Activated naive CD4-positive, alpha-beta T cell treated with anti-CD3 and anti-CD28 coated beads, Interleukin-2, amount 50 U/mL, for 72 hours (primary cell): Measurements from ENCODE around the gene KLF9. TPM values are rescaled to one million over a fixed set of nuclear protein-coding genes. Genes with fewer than 3 reads are reported as not detected.

ENCODE experiments used
- ATAC-seq, 2 donors: fragments of 150-1000 bp; cut with Tn5 transposase; 2 replicates each; pipeline ENCODE4 v1.10.0; 2021; ENCODE audit warnings: mild to moderate bottlenecking in 2 of 2, moderate library complexity in 2 of 2
- DNase-seq, 2 donors: peaks; one replicate each; pipeline ENCODE4 v3.0.0; 2021 to 2022; ENCODE audit warnings: low spot score in 2 of 2
- H3K27ac Mint-ChIP-seq, 2 donors: one replicate each; pipeline ENCODE4 v1.8.0; 2022; ENCODE audit warnings: mild to moderate bottlenecking in 2 of 2, mixed read lengths in 2 of 2
- H3K36me3 Mint-ChIP-seq, 2 donors: one replicate each; pipeline ENCODE4 v1.8.0; 2022; ENCODE audit warnings: mixed read lengths in 2 of 2
- H3K9me3 Mint-ChIP-seq, 2 donors: one replicate each; pipeline ENCODE4 v1.8.0; 2022; ENCODE audit warnings: mixed read lengths in 2 of 2
- total RNA-seq, 2 donors: library from RNA; stranded (reverse); gene quantifications; one replicate each; pipeline ENCODE4 v1.2.3, GENCODE V29; 2022

Gene KLF9
- total RNA-seq, 2 donors from 2014 or later: 22.6 to 25.1 TPM

- ATAC-seq (no peak), DNase-seq (no peak)
- H3K9me3 Mint-ChIP-seq: peaks cover 0 to 6% of the 10 kb centered on the region in 2 donors
- no peak overlapping the region for H3K27ac Mint-ChIP-seq
- no peaks in the 10 kb centered on the region for H3K36me3 Mint-ChIP-seq
These were observed 15.4 kb upstream of the KLF9 start for GRCh38 chr9:70429899-70430298.

DNA sequence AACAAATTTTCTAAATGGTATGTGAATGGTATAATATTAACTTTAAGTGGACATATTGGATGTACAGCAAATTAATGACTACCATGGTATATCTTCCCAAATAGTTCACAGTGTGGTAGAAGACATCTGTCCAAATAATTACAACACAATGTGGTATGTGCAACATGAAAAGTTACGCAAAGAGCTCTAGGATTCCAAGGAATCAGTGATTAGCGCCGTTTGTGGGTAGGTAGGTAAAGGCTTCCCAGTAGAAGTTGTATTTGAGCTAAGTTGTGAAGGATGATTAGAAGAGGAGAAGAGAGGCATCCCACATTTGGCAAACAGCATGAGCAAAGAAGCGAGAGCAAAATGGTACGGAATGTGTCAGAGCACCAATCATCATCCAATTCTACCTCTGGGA, 14.3 kb upstream of the KLF9 start:
- H3K9me3 Mint-ChIP-seq: peaks cover 0 to 6% of the 10 kb centered on the region in 2 donors
- H3K27ac Mint-ChIP-seq: no peak overlapping the region
- H3K36me3 Mint-ChIP-seq: no peaks in the 10 kb centered on the region
- DNase-seq (no peak), ATAC-seq (no peak)

GRCh38 chr9:70427161-70427945, 12.9 kb upstream of the KLF9 start:
- Mint-ChIP-seq H3K27ac (no peak overlapping the region), H3K36me3 (no peaks in the 10 kb centered on the region), H3K9me3 (no peaks in the 10 kb centered on the region)
- DNase-seq (no peak), ATAC-seq (no peak)

DNA sequence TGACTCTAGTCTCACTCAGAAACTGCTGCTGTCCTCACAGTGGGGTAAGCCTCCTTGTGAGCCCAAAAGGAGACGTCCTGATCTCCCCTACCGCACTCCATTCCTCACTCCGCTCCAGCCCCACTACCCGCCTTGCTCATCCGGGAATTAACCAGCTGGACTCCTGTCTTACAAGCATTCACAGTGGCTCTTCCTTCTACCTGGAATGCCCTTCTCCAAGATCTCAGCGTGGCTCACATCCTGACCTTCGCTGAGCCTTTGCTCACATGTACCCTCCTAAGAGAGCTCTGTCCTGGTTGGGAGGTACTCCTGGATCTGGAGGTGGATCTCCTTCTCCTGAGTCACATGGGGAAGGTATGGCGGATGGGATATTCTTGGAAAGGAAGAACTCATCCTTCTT, 10.7 kb upstream of the KLF9 start:
- ATAC-seq: no peak
- H3K27ac Mint-ChIP-seq: no peak overlapping the region
- no peak for DNase-seq
- H3K36me3 Mint-ChIP-seq: no peaks in the 10 kb centered on the region
- H3K9me3 Mint-ChIP-seq: no peaks in the 10 kb centered on the region

DNA sequence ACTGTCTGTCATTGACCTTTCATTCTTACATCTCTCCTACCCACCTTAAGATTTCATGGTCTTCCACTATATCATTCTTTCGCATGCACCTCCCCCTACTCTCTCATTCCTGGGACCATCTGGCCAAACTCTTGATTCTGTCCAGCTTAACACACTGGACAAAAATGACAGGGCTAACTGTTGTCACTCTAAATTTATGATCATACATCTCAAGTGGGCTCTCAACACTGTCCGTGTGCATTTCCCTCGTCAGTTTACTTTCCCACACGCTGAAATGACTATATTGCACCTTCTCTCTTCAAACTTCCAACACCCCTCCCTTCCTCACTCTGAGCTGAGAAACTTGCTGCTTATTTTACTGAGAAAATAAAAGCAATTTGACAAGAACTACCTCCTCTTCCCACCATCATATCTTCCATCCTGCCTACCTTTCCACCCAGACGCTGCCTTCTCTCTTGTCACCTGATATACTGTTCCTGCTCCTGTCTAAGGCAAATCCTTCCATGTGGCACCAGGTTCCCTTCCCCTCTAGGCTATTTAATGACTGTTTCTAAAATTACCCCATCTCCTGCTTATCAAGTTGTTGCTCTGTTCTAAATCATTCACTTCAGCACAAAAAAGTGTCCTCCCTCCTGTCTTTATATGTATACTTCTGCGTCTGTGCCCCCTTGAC, 8.1 kb upstream of the KLF9 start:
- no peaks in the 10 kb centered on the region for H3K9me3 Mint-ChIP-seq
- H3K36me3 Mint-ChIP-seq: no peaks in the 10 kb centered on the region
- no peak for ATAC-seq
- no peak for DNase-seq
- H3K27ac Mint-ChIP-seq: peak overlapping the region; percentile 2 to 3

- Mint-ChIP-seq H3K27ac (peak overlapping the region; percentile 95), H3K36me3 (no peaks in the 10 kb centered on the region)
- peak in 1 of 2 donors; percentile 22 for DNase-seq
These were observed 7.1 kb upstream of the KLF9 start for GRCh38 chr9:70421272-70422180.

GRCh38 chr9:70420441-70421271, 6.2 kb upstream of the KLF9 start:
- ATAC-seq: peak; percentile 32 to 35
- peak; percentile 60 to 81 for DNase-seq
- Mint-ChIP-seq H3K9me3 (no peaks in the 10 kb centered on the region), H3K36me3 (no peaks in the 10 kb centered on the region), H3K27ac (peak overlapping the region; percentile 95)

More at GRCh38 chr9:70421272-70422180, 7.1 kb upstream of the KLF9 start:
- H3K9me3 Mint-ChIP-seq: no peaks in the 10 kb centered on the region
- ATAC-seq: no peak

GRCh38 chr9:70419556-70420440, 5.3 kb upstream of the KLF9 start:
- no peaks in the 10 kb centered on the region for H3K9me3 Mint-ChIP-seq
- DNase-seq (peak; percentile 77 to 87), ATAC-seq (peak; percentile 63 to 66)
- H3K27ac Mint-ChIP-seq: peak overlapping the region; percentile 95 to 100
- no peaks in the 10 kb centered on the region for H3K36me3 Mint-ChIP-seq

DNA sequence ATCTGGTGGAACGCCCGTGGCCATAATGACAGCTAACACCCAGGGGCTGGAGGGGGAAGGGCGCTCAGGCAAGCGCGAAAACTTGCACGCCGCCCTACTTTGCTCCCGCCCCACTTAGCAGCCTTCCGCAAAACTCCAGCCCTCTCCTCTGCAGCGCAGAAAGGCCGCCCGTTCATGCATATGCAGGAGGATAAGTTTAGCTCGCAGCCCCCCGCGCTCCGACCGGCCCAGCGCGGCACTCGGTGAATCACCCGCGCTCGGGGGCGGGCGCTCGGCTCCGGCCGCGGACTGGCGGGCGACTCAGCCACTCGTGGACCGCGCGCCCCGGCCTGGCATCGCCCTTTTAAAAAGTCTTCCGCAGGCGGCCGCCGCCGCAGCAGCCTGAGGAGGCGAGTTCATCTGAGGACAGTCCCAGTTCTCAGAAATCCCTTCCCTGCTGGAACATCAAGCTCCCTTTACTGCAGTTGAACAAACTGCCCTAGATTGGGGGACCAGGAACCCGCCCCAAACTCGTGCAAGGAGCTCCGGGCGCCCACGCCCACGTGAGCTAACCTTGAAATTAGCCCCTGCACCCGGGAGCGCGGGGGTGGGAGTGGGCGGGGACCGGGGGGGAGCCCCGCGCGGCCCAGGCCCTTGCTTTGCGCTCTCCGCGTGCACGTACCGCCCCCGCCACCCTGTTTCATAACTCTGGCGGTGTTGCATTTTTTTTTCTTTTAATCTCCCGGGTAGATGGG, 4.5 kb upstream of the KLF9 start:
- H3K27ac Mint-ChIP-seq: peak overlapping the region; percentile 95 to 100

DNA sequence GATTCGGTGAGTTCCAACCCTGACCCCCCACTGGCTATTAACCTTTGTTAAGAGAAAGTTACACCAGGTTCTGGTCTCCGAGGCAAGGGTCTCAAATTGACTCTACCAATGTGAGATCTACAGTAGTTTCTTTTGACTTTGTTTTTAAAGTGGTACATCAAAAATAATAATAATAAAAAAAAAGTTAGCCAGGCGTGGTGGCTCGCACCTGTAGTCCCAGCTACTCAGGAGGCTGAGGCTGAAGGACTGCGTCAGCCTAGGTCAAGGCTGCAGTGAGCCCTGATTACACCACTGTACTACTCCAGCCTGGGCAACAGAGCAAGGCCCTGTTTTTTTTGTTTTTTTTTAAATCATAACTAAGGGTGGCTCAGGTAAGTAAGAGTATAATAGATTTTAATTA, 1.0 kb upstream of the KLF9 start:
- Mint-ChIP-seq H3K9me3 (no peaks in the 10 kb centered on the region), H3K27ac (no peak overlapping the region), H3K36me3 (peaks cover 11 to 14% of the 10 kb centered on the region in 2 donors)
- no peak for DNase-seq
- no peak for ATAC-seq

More for the DNA sequence above, 4.5 kb upstream of the KLF9 start:
- peak; percentile 46 to 57 for ATAC-seq
- DNase-seq: peak; percentile 84 to 89
- no peaks in the 10 kb centered on the region for H3K9me3 Mint-ChIP-seq
- peaks cover 0 to 5% of the 10 kb centered on the region in 2 donors for H3K36me3 Mint-ChIP-seq

DNA sequence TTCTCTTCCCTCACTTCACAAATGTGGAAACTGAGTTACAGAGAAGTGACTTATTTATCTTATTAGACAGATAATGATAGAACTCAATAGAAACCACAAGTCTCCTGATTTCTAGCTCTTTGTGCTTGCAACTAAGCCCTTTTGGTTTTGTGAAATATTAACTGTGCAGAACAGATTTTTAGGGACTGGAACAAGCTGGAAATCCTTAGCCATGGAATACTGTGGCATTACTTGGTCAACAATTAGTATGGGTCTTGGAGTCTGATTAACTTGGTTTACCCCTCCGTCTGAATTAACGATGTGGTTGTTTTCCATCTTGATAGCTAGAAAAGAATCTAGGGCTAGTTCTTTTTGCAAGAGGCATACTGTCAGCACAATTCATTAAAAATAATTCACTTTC, 584 bp upstream of the KLF9 start:
- ATAC-seq: no peak
- no peaks in the 10 kb centered on the region for H3K9me3 Mint-ChIP-seq
- no peak for DNase-seq
- H3K27ac Mint-ChIP-seq: peak overlapping the region; percentile 99 to 100
- peaks cover 11 to 15% of the 10 kb centered on the region in 2 donors for H3K36me3 Mint-ChIP-seq

DNA sequence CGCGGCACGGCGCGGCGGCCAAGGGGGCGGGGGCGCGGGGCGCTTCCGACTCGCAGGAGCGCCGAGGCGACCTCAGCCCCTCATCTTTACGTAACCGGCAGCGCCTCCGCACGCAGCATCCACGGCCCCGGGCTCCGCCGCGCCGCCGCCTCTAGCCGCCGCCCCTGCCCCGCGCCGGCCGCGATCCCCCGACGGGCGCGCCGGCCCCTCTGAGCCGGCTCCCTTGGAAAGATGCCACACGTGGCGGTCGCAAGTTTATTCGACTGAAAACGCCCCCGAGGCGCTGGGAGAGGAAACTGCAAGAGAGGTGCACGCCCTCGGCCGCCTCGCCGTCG, 1.0 kb downstream of the KLF9 start:
- peaks cover 11 to 15% of the 10 kb centered on the region in 2 donors for H3K36me3 Mint-ChIP-seq
- DNase-seq (no peak), ATAC-seq (peak; percentile 9 to 46)
- peak overlapping the region; percentile 99 to 100 for H3K27ac Mint-ChIP-seq
- no peaks in the 10 kb centered on the region for H3K9me3 Mint-ChIP-seq

DNA sequence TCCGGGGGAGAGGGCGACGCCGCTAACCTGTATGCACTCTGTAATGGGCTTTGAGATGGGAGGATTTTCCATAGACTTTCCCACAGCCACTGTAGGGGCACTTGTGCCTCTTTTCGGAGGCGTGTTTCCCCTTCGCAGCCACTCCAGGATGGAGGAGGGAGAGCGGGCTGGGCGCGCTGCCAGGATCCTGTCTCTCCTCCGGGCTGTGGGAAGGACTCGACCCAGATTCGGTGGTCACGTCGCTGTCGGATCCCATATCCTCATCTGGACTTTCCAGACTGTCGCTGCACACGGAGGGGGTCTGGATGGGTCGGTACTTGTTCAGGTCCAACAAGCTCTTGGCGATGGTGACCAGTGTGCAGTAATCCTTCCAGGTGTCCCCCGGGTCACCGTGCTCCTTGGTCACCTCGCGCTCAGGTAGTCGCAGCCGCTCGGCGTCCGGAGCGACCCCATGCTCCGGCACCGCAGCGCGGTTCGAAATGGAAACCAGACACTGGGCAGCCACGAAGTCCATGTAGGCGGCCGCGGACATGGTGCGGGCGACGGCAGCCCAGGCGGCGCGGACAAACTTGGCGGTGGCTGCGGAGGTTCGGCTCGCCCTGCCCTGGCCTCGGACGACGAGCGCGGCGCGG, 1.5 kb downstream of the KLF9 start:
- Mint-ChIP-seq H3K27ac (peak overlapping the region; percentile 99), H3K9me3 (no peaks in the 10 kb centered on the region), H3K36me3 (peaks cover 11 to 15% of the 10 kb centered on the region in 2 donors)
- peak in 1 of 2 donors; percentile 0 for ATAC-seq
- peak; percentile 25 to 67 for DNase-seq
